CD4-positive, alpha-beta T cell treated with Interleukin-6 at 100 ng/mL for 8 hours (primary cell): ENCODE results near the gene ATG10.

Experiments used
- DNase-seq: peaks from one replicate; pipeline ENCODE4 v3.0.0-alpha.2; 2020; ENCODE audit warnings: mixed read lengths, low spot score

The ATG10 gene

DNA sequence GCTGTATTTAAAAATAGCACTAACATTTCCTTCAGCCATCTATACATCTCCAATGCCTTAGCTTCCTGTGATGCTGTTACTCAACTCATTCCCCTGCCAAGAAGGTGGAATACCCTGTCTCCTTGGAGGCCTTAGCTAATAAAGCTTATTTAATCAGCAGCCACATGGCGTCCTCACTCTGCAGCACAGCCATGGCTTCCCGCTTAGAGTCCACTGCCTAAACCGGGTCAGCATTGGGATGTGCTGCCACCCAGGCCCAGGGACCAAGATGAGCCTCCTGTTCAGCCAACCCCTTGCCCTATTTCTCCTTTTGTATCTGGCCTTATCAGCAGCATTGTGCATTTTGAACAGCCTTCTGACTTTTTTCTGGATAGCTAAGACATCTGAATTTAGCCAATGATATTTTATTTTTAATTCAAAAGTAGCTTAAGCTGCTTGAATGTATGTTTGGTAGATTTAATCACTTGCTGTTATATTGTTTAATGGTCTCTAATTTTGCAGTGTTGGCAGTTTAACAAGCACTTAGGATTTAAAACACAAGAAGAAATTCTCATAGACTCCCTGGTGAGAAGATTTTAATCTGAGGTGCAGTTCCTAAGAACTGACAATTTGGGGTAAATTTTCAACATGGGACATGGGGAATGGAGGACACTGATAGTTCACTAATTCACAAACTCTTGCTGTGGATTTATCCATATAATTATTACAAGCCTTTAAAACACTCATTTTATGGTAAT, 193.3 kb downstream of the ATG10 start:
- DNase-seq: no peak

DNA sequence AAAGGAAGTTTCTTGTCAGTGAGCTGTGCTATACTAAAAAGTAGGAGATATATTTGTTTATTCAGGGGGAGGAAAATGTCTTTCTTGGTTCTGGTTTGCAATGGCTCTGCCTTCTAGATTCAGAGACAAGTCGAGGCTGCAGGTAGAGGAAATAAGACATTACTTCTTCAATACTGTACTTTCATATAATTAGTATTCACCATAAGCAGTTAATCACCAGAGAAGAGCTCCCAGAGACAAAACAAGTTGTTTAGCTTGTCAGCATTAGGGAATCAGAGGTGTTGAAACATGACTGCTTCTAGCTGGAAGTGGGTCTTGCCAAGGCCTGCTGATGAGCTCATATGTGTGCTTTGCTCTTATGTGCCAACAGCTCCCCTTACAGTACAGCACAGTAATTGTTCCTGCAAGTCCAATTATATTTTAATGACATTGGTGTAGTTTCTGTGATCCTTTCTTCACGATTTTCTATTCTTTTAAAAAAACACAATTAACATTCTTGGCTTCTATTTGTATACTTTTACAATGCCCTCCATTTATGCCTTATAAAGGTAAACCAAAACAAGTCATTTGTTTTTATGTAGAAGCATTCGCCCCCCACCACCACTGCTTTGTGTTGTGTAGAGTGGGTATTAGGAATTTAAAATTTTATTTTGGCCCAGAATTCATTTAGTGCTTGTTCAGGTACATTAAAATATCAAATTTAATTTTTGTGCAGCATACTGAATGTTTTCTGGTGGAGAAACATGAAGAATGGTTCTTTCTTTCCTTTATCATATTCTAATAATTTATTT, 194.1 kb downstream of the ATG10 start:
- DNase-seq: peak; percentile 47

DNA sequence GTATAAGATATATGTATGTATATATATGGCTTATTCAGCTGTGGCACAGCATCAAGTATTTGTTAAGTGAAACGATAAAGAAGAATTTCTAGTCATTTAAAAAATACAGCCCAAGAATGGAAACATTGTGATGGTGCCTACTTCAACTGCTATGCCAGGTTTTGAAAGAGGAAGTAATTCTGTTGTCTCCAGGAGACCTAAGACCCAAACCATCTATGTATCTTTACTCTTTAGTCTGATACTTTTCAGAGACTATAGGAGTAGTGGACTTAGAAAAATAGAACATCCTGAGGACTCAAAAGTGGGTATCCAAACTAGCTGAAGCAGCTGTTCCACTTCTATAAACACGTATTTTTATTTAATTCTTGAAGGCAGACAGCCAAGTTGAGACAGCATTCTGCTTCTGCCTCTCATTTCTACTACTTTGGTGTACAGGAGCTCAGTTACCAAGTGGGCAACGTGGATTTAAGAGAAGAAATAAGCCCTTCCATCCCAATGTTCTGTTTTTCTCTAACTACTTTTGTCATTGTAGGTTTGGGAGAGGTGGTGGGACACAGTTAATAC, 195.6 kb downstream of the ATG10 start:
- DNase-seq: no peak

DNA sequence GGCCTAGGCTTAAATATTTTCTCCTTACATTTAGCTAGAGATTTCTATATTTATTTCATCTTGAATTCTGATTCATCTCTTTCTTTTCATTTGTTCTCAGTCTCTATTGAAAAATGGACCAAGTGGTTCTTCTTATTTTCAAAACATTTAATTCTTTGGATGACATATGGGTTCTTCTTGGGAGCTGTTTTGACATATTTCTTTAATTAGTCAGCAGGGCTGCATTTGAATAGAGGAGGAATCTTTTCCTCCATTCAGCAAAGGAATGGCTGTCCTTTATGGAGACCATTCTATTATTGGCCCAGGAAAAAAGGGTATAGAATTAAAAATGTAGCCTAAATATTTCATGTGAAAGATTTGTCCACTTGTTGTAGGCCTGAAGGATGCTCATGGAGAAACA, 196.5 kb downstream of the ATG10 start:
- no peak for DNase-seq

DNA sequence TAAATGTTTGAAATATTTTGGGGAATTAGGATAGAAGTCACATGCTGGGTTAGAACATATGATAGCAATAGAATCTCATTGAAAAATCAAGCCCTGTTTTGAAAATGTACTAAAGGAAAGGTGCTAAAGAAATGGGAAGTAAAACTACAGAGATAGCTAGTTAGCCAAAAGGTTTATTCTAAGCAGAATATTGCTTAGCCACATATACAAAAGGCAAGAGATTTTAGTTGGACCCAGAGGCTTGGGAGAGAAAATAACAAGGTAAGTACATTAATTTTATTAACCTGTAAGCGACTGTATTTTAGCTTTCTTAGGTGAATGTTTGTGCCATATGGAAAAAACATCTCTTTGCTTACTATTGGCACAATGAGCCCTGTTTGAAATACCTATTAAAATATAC, 198.1 kb downstream of the ATG10 start:
- DNase-seq: no peak

DNA sequence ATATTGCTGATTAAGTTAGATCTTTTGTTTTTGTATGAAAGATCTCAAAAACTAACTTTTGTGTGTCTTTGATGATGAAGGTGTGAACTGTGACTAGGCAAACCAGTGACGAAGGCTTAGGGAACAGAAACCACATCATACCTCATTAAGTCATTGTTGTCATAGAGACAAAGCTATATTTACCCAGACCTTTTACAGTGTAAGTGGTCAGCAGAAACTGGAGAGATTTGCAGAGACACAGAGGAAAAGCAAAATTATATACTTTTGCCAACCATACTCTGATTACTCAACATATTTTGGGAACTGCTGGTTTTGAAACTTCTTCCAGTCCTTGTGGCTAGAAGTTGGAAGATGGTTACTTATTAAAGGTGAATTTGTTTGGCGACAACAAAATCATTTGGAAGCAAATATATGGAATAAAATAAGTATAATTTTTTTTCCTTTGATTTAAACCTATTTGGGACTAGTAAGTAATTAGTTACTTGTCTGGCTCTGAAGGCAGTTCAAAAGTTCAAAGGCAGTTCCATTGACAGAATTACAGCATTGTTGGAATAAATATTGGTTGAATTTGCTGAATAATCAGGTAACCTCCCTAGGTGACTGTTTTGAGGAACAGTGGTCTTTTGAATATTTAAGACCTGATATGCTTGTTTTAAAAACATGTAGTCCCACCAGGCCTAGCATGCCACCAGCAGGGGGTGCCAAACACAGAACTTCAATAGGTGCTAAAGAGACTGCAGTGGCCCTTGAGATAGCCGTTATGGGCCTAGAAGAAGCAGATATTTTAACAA, 202.5 kb downstream of the ATG10 start:
- peak; percentile 30 for DNase-seq

DNA sequence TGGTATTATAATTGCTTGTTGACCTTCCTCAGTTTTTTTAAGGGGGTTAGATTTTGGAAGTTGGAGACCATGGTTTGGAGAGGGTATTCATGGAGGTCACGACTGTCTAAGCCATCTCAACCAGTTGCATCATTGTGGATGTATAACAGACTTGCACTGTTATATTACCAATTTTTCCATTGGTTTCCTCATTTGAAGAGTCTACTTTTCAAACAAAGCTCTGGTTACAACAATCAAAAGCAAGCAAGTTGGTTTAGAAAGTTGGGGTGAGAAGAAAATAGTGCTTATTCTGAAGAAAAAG, 203.0 kb downstream of the ATG10 start:
- DNase-seq: no peak

DNA sequence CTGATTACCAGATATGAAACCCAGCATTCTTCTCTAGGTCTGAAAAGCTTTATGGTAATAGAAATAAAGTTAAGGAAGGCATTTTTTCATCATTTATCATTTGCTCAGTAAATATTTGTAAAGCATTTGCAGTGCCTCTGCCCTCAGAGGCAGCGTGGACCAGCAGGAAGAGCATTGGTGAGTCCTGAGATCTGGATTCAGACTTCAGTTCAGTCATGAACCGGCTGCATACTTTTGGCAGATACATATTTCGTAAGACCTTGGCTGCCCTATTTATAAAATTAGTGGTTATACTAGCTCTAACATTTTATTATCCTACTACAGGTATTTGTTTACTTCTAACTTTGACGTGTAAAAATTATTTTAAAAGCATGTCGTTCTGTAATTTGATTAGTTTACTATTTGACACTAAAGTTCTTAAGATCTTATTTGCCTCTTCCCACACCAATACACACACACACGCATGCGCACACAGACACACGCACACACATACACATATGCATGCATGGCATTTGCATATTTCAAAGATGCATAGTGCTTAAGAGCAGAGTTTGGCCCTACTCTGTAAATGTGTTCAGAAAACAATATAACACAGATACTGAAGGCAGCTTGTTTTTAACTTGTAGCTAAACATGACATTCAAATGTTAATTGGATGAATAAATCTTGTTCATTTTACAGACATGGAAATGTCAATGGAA, 204.4 kb downstream of the ATG10 start:
- DNase-seq: no peak

DNA sequence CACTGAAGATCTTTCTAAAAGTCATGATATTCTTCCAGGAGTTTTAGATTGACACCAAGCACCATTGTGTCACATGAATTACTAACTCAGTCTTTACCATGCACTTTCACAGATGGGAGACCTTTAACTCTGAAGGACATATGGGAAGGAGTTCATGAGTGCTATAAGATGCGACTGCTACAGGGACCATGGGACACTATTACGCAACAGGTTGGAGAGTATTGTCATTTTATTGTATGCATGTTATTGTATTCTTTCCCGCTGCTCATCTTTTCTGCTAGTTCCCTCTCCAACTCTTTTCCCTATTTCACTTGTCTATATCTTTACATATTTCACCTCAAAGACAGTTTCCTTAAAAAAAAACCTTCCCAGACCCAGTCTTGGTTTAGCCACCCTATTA, 206.6 kb downstream of the ATG10 start:
- DNase-seq: no peak

DNA sequence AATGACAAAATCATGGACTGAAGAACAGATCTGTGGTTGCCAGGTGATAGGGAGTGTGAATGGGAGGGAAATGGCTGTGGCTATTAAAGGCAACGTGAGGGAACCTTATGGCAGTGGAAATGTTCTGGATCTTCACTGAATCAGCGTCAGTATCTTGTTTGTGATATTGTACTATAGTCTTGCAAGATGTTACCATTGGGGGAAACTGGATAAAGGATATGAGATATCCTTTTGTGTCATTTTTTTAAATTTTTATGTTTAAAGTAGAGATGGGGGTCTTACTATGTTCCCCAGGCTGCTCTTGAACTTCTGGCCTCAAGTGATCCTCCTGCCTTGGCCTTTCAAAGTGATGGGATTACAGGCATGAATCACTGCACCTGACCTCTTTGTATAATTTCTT, 210.8 kb downstream of the ATG10 start:
- no peak for DNase-seq

DNA sequence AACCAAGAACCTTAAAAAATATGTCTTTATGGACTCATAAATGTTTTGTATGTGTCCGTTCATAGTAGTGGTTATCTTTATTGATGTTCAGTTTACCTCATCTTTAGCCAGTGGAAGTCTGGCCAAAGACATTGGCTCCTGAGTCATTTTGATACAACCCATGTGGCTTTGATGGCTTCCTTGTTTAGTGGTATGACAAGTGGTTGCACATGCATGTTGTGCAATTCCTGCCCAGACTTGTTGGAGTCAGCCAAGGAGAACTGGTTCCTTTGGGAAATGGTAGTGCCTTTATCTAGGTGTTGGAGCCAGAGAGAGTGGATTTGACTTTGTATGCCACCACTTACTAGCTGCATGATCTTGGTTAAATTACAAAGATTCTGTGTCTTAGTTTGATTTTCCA, 212.0 kb downstream of the ATG10 start:
- no peak for DNase-seq

DNA sequence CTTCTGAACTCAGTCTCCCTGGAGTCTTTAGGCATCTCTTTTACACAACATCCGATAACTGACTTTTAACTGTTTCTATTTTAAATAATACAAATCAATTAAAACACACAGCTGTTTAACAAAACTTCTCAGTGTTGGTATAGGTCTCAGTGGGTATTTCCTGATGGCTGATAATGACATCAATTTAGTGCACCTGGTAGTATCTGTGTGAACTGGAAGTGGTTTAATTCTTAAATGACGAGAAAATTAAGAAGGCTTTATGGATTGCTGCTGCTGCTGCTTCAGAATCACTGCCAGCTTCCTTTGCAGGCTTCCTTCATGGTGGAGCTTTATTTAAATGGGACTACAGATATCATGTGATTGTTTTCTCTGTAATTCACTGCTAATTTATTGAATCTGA, 214.0 kb downstream of the ATG10 start:
- no peak for DNase-seq

DNA sequence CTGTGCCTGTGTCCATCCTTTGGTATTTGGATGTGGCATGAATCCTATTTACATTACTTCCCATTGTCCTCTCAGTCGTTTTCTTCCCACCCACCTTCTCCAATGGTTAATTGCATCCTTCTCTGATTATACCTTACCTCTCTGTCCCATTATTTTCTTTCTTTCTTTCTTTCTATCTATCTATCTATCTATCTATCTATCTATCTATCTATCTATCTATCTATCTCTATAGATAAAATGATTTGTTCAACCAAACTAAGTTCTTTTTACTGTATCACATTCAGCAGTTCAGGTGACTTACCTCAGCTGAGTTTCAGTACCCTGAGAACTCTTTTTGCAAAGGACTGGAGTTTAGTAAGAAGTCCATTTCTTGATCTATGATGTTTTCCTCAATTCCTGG, 225.7 kb downstream of the ATG10 start:
- DNase-seq: no peak

DNA sequence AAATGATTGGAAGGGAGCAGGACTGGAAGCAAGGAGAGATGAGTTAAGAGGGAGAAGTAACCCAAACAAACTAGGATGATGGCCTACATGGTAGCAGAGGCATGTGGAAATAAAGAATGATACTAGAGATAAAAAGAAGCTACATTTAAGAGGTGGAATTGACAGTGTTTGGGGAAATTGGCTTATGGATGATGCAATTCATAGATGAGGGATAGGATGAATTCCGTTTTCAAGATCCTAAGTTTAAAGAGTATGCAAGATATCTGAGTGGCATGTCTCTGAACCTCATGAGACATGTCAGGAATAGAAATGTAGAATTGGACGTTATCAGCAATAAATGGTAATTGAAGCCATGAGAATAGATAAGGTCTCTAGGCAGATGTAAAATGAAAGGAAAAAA, 232.7 kb downstream of the ATG10 start:
- DNase-seq: no peak

DNA sequence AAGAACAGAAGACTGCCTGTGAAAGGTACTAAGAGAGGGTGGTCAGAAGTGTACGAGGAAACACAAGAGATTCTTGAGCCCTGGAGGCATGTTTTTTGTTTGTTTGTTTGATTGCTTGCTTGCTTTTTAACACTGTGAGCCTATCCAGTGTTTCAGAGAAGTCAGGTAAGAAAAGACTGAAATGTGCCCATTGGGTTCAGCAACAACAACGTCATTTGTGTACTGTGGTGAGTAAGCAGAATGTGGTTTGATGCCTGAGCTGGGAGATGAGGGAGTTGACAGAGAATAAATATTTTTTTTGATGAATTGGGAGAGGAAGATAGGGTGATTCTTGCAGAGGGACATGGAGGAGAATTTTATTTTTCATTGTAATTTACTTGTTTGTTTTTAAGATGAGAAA, 233.2 kb downstream of the ATG10 start:
- no peak for DNase-seq

DNA sequence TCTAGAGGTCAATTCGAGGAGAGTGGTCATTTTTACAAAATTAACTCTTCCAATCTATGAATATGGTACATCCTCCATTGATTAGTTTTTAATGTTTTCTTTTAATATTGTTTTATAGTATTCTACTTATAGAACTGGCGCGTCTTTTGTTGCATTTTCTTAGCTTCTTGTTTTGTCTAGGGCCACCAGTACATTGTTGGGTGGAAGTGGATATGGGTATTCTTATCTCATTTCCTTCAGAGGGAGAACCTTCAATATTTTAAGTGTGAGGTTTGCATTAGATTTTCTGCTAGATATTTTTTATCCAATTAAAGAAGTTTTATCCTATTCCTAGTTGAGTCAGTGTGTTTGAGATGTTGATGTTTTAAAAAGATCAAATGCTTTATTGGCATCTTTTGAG, 236.5 kb downstream of the ATG10 start:
- no peak for DNase-seq

DNA sequence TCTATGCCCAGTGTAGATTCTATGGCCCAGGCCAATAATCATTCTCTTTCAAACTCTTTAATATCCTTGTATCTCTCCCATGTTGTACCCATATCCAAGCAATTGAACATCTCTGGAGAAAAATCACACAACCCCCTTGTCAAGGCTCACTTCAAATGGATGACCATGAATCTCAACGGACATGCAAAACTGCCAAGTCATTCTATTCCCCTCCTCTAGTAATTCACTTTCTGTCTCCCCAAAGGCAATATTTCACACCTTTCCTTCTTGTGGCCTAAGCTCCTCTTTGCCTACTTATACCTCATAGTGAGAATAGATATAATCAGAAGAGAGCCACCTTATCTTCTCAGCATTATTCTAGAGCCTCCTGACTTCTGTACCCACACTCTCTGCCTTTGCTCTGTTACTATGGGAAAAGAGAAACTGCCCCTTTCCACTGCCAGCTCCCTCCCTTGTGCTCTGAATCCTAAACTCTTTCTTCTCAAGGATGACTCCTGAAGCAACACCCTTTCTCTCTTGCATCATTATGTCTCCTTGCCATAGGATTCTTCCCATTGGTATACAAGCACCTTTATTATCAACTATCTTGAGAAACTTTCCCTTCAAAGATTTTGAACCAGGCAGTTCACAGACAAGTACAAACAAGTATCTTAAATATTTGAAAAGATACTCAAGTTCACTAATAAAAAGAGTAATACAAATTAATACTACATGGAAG, 240.2 kb downstream of the ATG10 start:
- no peak for DNase-seq

DNA sequence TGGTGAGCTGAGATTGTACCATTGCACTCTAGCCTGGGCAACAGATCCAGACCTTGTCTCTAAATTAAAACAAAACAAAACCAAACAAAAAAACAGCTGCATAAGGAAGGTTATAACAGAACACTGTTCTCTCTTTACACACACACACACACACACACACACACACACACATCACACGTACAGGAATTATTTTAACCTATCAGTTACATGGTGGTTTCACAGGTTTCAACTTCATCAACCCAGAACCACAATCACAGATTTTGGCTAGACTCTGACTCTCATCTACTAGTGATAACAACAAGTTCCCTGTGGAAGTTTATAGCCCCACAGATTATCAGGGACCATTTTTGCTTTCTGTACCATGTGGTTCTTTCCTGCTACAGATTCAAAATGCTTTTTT, 246.1 kb downstream of the ATG10 start:
- no peak for DNase-seq

DNA sequence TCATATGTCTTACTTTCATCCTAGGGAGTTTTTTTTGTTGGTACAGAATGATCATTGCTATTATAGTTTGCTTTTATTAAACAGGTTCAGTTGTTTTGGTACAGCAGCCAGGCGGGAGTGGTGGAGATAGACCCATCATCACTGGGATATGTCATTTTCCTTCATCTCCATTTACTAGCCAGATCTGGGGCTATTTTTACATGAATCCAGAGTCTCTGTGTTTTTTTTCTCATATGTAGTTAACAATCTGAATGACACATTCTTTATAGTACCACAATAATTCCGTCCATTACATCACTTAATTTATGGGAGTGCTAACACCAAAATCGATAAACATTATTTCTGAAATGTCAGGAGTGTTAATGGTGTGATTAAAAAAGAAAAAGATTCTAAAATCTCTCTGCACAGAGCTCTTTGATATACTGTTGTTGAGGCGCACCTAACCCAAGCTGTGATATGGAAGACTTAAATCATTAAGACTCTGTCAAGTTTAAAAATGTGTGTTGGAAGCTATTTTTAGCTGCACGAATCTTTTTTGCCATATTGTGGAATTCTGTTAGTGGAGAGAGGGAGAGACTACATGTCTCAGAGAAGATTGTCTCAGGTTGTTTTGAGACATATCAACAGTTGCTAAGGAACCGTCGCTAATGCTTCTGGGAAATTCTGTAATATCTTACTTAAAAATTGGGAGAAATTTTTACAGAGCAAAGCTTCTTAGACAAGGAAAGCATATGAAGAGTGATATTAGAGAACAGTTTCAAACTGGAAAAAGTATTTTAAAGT, 246.7 kb downstream of the ATG10 start:
- DNase-seq: no peak

DNA sequence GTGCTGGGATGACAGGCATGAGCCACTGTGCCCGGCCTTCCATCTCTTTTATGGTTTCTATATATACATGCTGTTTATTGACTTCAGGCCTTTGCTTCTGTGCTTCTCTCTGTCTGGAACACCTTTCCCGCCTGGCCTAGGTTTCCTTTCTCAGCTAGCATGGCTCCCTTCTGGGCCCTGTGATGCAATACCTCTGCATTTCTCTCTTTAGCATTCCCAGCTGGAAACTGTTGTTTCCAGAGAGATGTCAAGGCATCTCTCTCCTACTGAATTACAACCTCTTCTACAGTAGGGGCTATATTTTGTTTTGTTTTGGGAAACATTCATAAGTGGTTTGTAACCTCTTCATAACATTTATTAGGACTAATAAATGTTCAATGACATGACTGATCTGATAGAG, 249.2 kb downstream of the ATG10 start:
- DNase-seq: no peak
